ENCODE results near the gene FGG. TPM values are rescaled to one million over a fixed set of nuclear protein-coding genes. Genes with fewer than 3 reads are reported as not detected.
A peak's percentile ranks its signal among the peaks of the same experiment; 100 is the strongest.

FGG gene
- total and polyA plus RNA-seq, 2 of the 13 experiments (the other 11 are each of a cell fraction or from before 2014, with no cell fraction given): 1,037 to 2,423 TPM

GRCh38 chr4:154660052-154660451, 47.6 kb upstream of the FGG start (continued):
- TF ChIP-seq BCLAF1 (IDR thresholded peaks at IDR 0.05): no peak
- 0 out of 2 replicates have a peak, but pooled peaks have one; percentile 12 for TF ChIP-seq LCORL (IDR thresholded peaks at IDR 0.05)
- peak; percentile 52 for TF ChIP-seq LCORL (CRISPR knock-in tag; IDR thresholded peaks at IDR 0.05)
- TF ChIP-seq ZNF572 (CRISPR knock-in tag; IDR thresholded peaks at IDR 0.05): no peak
- TF ChIP-seq ZNF335 (CRISPR knock-in tag; IDR thresholded peaks at IDR 0.05): 0 out of 2 replicates have a peak, but pooled peaks have one; percentile 14
- TF ChIP-seq ZNF598 (CRISPR knock-in tag; IDR thresholded peaks at IDR 0.05; ENCODE audit: borderline replicate concordance): no peak
- no peak for TF ChIP-seq BORCS8-MEF2B (CRISPR knock-in tag; IDR thresholded peaks at IDR 0.05)
- TF ChIP-seq FUBP1 (CRISPR knock-in tag; IDR thresholded peaks at IDR 0.05; ENCODE audit: borderline replicate concordance): no peak
- TF ChIP-seq ZNF18 (CRISPR knock-in tag; IDR thresholded peaks at IDR 0.05; ENCODE audit: insufficient replicate concordance): no peak
- no peak for TF ChIP-seq ZNF749 (CRISPR knock-in tag; IDR thresholded peaks at IDR 0.05; ENCODE audit: borderline replicate concordance)
- peak; percentile 55 for TF ChIP-seq THAP11 (CRISPR knock-in tag; IDR thresholded peaks at IDR 0.05)
- TF ChIP-seq ZNF281 (CRISPR knock-in tag; IDR thresholded peaks at IDR 0.05; ENCODE audit: borderline replicate concordance): no peak
- TF ChIP-seq FIP1L1 (IDR thresholded peaks at IDR 0.05; ENCODE audit: borderline replicate concordance, insufficient read depth, low read depth, low read length): no peak
- no peak for TF ChIP-seq ZNF343 (CRISPR knock-in tag; IDR thresholded peaks at IDR 0.05)
- no peak for TF ChIP-seq TERF1 (CRISPR knock-in tag; IDR thresholded peaks at IDR 0.05)
- peak; percentile 78; the same call in 1 of the 2 replicates for TF ChIP-seq ERF (CRISPR knock-in tag; IDR thresholded peaks at IDR 0.05)

All from HepG2 (cell line).